Neural crest cell (in vitro differentiated cells): ENCODE results near the gene PCLO. TPM values are rescaled to one million over a fixed set of nuclear protein-coding genes. Genes with fewer than 3 reads are reported as not detected.

Experiments used
- DNase-seq: peaks from one replicate; pipeline ENCODE4 v3.0.0; 2021; ENCODE audit warnings: low read depth, mixed read lengths, low spot score
- H3K27ac Mint-ChIP-seq: one replicate; pipeline ENCODE4 v1.8.0; 2021; ENCODE audit warnings: mild to moderate bottlenecking, mixed read lengths; ENCODE audit not compliant: unreplicated experiment
- H3K27me3 Mint-ChIP-seq: 2 replicates; pipeline ENCODE4 v1.8.0; 2021; ENCODE audit warnings: low read depth, mild to moderate bottlenecking, mixed read lengths
- H3K36me3 Mint-ChIP-seq: 2 replicates; pipeline ENCODE4 v1.8.0; 2021; ENCODE audit warnings: low read depth, mild to moderate bottlenecking, mixed read lengths
- H3K4me1 Mint-ChIP-seq: 2 replicates; pipeline ENCODE4 v1.8.0; 2021; ENCODE audit warnings: mixed read lengths
- H3K4me3 Mint-ChIP-seq: one replicate; pipeline ENCODE4 v1.8.0; 2021; ENCODE audit warnings: mild to moderate bottlenecking, mixed read lengths
- H3K9me3 Mint-ChIP-seq: 2 replicates; pipeline ENCODE4 v1.8.0; 2021; ENCODE audit warnings: mixed read lengths
- total RNA-seq: library from RNA; stranded (reverse); gene quantifications from 2 replicates; pipeline ENCODE4 v1.2.1, GENCODE V29; 2021
- TF ChIP-seq, protein P1 (sequence below): fragments of 200-600 bp; sonication (generic); conservative IDR thresholded peaks from 2 replicates; pipeline ENCODE4 v1.5.0; 2021; ENCODE audit warnings: antibody characterized with exemption, mild to moderate bottlenecking

The PCLO gene
- total RNA-seq, 1 donor from 2014 or later = 3.5 TPM

GRCh38 chr7:82953324-82954027 is 209.2 kb downstream of the PCLO start:
- Mint-ChIP-seq H3K27me3 (no peaks in the 10 kb centered on the region), H3K9me3 (peaks cover 12% of the 10 kb centered on the region), H3K4me3 (no peak overlapping the region), H3K27ac (no peak overlapping the region), H3K4me1 (no peaks in the 10 kb centered on the region), H3K36me3 (no peaks in the 10 kb centered on the region)
- DNase-seq = no peak
- TF ChIP-seq, protein P1, sequence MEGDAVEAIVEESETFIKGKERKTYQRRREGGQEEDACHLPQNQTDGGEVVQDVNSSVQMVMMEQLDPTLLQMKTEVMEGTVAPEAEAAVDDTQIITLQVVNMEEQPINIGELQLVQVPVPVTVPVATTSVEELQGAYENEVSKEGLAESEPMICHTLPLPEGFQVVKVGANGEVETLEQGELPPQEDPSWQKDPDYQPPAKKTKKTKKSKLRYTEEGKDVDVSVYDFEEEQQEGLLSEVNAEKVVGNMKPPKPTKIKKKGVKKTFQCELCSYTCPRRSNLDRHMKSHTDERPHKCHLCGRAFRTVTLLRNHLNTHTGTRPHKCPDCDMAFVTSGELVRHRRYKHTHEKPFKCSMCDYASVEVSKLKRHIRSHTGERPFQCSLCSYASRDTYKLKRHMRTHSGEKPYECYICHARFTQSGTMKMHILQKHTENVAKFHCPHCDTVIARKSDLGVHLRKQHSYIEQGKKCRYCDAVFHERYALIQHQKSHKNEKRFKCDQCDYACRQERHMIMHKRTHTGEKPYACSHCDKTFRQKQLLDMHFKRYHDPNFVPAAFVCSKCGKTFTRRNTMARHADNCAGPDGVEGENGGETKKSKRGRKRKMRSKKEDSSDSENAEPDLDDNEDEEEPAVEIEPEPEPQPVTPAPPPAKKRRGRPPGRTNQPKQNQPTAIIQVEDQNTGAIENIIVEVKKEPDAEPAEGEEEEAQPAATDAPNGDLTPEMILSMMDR = no peak

DNA sequence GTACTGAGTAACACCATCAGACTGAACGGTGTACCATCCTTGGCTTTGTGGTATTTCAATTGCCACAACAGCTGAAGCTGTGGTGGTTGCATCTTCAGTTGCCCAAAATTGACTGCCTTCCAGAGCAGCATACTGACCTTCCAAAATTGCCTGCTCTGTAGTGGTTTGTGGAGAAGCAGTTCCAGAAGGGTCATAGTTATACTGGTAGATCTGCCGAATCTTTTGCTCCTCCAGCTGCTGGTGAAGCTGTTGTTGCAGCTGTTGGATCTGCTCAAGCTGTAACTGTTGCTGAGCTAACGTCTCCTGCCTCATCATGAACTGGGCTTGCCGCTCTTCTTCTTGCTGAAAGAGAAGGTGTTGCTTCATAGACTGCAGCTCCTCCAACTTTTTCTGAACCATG is 212.2 kb downstream of the PCLO start:
- no peaks in the 10 kb centered on the region for H3K36me3 Mint-ChIP-seq
- TF ChIP-seq, protein P1 = no peak
- no peaks in the 10 kb centered on the region for H3K27me3 Mint-ChIP-seq
- no peak for DNase-seq
- H3K9me3 Mint-ChIP-seq = peaks cover 12% of the 10 kb centered on the region
- no peaks in the 10 kb centered on the region for H3K4me1 Mint-ChIP-seq
- no peak overlapping the region for H3K4me3 Mint-ChIP-seq
- H3K27ac Mint-ChIP-seq = no peak overlapping the region

GRCh38 chr7:82945480-82945879 is 217.2 kb downstream of the PCLO start:
- H3K27ac Mint-ChIP-seq = no peak overlapping the region
- H3K36me3 Mint-ChIP-seq = no peaks in the 10 kb centered on the region
- TF ChIP-seq, protein P1 = no peak
- H3K27me3 Mint-ChIP-seq = no peaks in the 10 kb centered on the region
- no peaks in the 10 kb centered on the region for H3K4me1 Mint-ChIP-seq
- no peak overlapping the region for H3K4me3 Mint-ChIP-seq
- no peaks in the 10 kb centered on the region for H3K9me3 Mint-ChIP-seq
- no peak for DNase-seq

DNA sequence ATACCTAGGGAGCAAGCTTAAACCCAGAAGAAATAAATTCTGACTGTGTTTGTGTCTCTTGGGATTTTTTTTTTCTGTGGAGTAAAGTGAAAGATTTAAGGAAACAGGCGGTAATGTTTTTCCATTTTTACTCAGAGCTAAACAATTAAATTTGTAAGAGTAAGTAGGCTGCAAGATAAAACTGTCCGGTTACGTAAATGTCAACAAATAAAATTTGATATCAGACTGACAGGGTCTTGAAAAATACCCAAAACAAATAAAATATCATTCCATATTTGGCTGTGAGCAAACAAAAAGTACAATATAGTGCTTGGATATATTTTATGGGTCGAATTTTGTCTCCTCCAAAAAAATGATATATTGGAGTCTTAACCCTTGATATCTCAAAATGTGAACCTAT is 217.6 kb downstream of the PCLO start:
- Mint-ChIP-seq H3K4me1 (no peaks in the 10 kb centered on the region), H3K36me3 (no peaks in the 10 kb centered on the region), H3K4me3 (no peak overlapping the region), H3K27ac (no peak overlapping the region), H3K27me3 (no peaks in the 10 kb centered on the region), H3K9me3 (no peaks in the 10 kb centered on the region)
- DNase-seq = no peak
- TF ChIP-seq, protein P1 = no peak

DNA sequence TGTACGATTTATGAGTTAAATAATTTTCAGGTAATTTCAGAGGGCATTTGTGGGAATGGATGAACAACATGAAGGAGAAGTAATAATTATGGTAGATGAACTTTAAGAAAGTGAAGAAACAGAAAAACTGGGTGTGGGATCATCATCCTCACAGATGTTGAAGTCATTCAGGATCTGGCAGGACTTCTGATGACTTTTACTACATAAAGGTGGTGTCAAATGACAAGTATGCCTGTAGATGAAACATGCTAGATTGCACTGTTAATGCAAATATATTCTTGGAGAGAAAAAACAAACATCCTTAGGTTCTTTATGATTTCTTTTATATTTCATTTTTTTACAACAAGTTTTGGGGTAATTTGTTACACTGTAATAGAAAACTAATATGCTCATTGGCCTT is 230.2 kb downstream of the PCLO start:
- Mint-ChIP-seq H3K27ac (no peak overlapping the region), H3K36me3 (no peaks in the 10 kb centered on the region), H3K4me1 (no peaks in the 10 kb centered on the region), H3K27me3 (no peaks in the 10 kb centered on the region), H3K4me3 (no peak overlapping the region), H3K9me3 (no peaks in the 10 kb centered on the region)
- DNase-seq = no peak
- TF ChIP-seq, protein P1 = no peak
